GM21619 (cell line): ENCODE measurements around the gene ALMS1.
"Not testable (repeated sequence)": the region's sequence is repeated elsewhere in the genome, so short reads cannot be mapped to it uniquely, and the experiment has no call there.

Experiments
- ATAC-seq: cut with Tn5 transposase; IDR thresholded peaks from one replicate; pipeline ENCODE4 v1.9.1; 2021; ENCODE audit not compliant: unreplicated experiment

Gene ALMS1

DNA sequence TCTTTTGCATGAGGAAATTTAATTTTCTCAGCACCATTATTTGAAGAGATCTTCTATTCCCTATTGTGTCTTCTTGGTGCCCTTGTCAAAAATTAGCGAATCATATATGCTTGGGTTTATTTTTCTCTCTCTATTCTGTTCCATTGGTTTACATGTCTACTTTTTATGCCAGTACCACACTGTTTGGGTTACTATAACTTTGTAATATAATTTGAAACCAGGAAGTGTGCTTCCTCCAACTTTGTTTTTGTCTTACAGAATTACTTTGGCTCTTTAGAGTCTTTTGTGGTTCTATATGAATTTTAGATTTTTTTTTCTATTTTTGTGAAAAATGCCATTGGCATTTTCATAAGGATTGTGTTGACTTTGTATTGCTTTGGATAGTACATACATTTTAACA is 17.6 kb downstream of the ALMS1 start:
- no peak for ATAC-seq

DNA sequence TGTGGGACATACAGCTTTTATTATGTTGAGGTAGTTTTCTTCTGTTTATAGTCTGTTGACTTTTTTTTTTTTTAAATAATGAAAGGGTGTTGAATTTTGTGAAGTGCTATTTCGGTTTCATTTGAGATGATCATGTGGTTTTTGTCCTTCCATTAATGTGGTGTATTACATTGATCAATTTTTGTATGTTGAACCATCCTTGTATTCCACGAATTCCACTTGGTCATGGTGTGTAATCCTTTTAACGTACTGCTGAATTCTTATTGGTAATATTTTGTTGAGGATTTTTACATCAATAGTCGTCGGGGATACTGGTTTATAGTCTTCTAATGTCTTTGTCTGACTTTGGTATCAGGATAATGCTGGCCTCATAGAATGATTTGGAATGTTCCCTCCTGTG is 18.8 kb downstream of the ALMS1 start:
- ATAC-seq, result no peak

DNA sequence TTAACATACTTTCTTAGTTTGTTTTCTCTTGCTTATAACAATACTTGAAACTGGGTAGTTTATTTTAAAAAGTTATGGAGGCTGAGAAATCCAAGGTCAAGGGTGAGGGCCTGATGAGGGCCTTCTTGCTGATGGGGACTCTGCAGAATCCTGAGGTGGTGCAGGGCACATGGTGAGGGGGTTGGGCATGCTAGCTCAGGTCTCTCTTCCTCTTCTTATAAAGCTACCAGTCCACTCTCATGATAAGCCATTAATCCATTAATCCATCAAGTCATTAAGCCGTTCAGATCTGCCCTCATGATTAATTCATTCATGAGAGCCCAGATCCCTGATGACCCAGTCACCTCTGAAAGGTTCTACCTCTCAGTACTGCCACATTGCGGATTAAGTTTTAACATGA is 21.4 kb downstream of the ALMS1 start:
- no peak for ATAC-seq

DNA sequence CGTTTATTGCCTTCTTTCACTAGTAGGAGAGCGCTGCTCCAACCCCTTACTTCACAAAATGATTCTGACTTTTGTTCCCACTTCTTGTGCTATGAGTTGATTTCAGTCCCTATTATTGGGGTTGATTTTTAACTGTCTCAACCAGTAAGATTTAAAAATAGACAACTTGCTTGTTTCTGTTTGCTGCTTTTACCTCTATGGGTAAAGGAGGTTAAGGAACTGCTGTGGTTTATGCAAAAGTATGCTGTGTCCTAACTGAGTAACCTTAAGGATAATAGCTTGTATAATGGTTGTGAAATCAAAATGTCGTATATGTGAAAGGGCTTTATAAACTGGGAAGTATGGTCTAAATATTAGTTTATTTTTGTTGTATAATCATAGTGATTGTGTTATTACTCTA is 22.6 kb downstream of the ALMS1 start:
- ATAC-seq, result peak; percentile 85

DNA sequence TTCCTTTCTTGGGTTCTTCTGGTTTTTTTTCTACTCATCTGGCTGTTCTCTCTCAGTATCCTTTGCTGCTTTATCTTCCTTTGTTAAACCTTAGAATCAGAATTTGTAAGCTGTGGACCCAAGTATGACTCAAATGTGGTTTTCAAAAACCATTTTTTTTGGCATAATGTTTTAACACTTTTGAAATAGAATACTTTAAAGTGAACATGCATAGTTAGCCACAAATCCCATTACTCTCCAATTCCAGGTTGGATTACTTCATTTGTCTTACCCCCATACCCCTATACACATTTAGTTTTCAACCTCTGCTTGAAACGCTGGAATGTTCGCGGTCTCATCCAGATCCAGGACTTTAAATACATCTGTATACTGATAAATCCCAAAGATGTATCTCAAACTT is 29.1 kb downstream of the ALMS1 start:
- no peak for ATAC-seq

DNA sequence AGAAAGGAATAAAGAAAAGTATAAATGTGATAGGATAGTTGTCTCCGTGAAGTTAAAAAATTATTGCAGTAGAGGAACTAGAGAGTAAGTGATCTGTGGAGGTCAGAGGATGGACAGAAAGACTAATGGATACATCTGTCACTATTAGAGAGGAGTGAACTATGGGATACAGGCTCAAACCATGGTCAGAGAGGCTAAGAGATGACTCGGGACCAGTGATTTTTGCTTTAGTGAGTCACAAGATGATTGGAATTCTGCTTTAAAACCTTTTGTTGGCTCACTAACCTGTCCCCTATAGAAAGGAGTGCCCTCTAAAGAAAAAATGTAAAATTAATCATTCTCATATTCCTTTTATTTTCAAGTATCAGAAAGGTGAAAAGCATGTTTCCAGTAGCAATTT is 30.3 kb downstream of the ALMS1 start:
- no peak for ATAC-seq

DNA sequence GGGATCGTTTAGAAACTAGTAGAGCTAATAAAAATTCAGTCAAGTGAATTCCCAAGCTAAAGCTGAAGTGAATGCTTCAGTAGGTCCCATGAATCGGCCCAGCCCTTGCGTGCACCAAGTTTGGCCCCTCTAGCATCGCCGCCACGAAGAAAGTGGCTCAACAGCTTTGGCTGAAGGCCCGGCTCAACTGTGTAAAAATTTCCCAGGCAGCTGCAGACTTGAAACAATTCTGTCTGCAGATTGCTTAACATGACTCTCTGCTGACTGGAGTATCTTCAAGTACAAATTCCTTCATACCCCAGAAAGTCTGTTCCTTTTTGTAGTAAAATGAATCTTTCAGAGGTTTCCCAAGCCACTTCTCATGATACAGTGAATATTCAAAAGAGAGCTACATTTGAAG is 32.7 kb downstream of the ALMS1 start:
- ATAC-seq, result no peak

DNA sequence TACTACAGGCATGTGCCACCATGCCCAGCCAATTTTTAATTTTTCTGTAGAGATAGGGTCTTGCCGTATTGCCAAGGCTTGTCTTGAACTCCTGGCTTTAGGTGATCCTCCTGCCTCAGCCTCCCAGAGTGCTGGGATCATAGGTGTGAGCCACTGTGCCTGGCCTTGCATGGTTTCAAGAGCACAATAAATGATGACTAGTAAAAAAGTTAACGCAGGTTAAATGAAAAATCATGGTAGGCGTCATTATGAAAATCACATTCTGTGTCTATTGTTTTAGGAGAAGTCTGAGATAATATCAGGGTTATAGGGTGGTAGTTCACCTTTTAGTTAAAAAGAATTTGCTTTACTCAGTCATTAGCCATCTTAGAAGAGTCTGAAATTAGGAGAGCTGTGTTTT is 38.3 kb downstream of the ALMS1 start:
- ATAC-seq, result no peak

DNA sequence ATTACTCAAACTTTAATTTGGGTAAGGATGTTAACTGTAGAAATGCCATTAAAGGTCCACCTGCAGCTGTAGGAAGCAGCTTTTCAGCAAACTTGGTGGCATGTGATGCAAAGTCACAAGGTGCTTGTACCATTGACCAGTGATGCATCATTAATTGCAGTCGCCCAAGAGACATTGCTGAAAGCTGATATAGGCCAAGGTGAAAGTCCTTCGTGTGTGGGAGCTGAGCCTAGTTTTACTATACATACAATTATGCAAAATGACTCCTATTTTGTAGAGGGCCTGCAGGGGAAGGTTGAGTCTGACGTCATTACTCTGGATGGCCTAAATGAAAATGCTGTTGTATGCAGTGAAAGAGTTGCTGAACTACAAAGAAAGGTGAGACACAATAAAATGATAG is 40.5 kb downstream of the ALMS1 start:
- no peak for ATAC-seq

DNA sequence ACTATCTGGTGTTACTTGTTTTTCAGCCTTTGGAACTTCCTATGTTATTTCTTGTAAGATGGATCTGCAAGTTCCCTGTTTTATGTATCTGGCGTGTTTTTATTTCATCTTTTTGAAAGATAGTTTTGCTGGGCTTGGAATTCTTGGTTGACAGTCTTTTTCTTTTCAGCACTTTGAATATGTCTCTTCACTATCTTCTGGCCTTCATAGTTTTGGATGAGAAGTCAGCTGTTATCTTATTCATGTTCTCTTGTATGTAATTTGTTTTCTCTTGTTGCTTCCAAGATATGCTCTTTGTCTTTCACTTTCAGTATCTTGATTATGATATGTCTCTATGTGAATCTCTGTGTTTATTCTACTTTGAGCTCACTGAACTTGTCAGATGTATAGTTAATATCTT is 50.4 kb downstream of the ALMS1 start:
- ATAC-seq, result no peak

DNA sequence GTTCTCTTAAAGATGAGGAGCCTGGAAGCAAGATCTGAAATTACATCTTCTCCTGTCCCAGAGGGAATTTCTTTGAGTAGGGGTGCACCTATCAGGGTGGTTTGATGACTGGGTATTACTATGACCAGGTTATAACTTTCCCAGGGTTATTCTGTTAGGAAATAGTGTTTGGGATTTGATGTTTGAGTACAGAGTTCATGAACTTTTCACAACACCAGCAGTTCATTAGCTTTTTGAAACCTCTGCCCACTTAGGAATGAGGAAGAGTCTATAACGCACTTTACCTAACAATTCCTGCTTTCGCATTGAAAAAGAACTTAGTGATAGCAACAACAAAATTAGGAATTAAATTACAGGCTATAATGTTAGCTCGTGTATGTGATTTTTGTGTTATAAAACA is 58.6 kb downstream of the ALMS1 start:
- no peak for ATAC-seq

DNA sequence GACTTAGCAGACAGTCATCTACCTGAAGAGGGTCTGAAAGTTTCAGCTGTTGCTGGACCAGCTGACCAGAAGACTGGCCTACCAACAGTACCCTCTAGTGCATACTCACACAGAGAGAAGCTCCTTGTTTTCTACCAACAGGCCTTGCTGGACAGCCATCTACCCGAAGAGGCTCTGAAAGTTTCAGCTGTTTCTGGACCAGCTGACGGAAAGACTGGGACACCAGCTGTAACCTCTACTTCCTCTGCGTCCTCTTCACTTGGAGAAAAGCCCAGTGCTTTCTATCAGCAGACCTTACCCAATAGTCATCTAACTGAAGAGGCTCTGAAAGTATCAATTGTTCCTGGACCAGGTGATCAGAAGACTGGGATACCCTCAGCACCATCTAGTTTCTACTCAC is 63.2 kb downstream of the ALMS1 start:
- no peak for ATAC-seq

DNA sequence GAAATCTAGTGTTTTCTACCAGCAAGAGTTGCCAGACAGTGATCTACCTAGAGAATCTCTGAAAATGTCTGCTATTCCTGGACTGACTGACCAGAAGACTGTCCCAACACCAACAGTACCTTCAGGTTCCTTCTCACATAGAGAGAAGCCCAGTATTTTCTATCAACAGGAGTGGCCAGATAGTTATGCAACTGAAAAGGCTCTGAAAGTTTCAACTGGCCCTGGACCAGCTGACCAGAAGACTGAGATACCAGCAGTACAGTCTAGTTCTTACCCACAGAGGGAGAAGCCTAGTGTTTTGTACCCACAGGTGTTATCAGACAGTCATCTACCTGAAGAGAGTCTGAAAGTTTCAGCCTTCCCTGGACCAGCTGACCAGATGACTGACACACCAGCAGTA is 63.8 kb downstream of the ALMS1 start:
- ATAC-seq, result no peak

DNA sequence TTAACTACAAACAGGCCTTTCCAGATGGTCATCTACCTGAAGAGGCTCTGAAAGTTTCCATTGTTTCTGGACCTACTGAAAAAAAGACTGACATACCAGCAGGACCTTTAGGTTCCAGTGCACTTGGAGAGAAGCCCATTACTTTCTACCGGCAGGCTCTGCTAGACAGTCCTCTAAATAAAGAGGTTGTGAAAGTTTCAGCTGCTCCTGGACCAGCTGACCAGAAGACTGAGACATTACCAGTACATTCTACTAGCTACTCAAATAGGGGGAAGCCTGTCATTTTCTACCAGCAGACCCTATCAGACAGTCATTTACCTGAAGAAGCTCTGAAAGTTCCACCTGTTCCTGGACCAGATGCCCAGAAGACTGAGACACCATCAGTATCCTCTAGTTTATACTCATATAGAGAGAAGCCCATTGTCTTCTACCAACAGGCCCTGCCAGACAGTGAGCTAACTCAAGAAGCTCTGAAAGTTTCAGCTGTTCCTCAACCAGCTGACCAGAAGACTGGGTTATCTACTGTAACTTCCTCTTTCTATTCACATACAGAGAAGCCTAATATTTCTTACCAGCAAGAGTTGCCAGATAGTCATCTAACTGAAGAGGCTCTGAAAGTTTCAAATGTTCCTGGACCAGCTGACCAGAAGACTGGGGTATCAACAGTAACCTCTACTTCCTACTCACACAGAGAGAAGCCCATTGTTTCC is 65.8 kb downstream of the ALMS1 start:
- peak; percentile 96 for ATAC-seq

DNA sequence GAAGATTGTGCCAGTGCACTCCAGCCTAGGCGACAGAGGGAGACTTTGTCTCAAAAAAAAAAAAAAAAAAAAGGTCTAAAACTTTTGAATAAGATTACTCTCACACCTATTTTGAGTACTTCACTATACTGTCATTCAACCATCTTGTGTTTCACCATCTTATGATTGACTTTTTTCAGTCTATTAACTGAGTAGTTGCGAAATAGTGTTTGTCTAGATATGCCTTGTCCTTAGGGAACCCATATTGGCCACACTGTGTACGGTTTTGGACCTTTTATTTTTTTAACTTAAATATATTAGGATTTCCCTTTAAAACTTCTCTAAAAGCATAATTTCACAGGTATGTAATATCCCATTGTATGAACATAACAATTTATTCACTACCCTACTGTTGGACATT is 72.3 kb downstream of the ALMS1 start:
- ATAC-seq, result no peak

DNA sequence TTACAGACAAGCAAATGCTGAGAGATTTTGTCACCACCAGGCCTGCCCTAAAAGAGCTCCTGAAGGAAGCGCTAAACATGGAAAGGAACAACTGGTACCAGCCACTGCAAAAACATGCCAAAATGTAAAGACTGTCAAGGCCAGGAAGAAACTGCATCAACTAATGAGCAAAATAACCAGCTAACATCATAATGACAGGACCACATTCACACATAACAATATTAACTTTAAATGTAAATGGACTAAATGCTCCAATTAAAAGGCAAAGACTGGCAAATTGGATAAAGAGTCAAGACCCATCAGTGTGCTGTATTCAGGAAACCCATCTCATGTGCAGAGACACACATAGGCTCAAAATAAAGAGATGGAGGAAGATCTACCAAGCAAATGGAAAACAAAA is 76.8 kb downstream of the ALMS1 start:
- not testable (repeated sequence) for ATAC-seq

DNA sequence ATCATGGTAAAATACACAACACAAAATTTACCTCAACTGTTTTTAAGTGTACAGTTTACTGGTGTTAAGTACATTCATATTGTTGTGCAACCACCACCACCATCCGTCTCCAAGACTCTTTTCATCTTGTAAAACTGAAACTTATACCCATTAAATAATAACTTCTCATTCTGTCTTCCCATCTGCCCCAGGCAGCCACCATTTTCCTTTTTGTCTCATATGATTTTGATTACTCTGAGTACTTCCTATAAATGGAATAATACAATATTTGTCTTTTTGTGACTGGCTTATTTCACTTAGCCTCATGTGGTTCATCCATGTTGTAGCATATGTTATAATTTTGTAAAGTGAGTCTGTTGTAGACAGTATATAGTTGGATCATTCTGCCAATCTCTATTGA is 82.7 kb downstream of the ALMS1 start:
- no peak for ATAC-seq

DNA sequence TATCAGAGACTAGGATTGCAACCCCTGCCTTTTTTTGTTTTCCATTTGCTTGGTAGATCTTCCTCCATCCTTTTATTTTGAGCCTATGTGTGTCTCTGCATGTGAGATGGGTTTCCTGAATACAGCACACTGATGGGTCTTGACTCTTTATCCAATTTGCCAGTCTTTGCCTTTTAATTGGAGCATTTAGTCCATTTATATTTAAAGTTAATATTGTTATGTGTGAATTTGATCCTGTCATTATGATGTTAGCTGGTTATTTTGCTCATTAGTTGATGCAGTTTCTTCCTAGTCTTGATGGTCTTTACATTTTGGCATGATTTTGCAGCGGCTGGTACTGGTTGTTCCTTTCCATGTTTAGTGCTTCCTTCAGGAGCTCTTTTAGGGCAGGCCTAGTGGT is 98.2 kb downstream of the ALMS1 start:
- ATAC-seq, result not testable (repeated sequence)

DNA sequence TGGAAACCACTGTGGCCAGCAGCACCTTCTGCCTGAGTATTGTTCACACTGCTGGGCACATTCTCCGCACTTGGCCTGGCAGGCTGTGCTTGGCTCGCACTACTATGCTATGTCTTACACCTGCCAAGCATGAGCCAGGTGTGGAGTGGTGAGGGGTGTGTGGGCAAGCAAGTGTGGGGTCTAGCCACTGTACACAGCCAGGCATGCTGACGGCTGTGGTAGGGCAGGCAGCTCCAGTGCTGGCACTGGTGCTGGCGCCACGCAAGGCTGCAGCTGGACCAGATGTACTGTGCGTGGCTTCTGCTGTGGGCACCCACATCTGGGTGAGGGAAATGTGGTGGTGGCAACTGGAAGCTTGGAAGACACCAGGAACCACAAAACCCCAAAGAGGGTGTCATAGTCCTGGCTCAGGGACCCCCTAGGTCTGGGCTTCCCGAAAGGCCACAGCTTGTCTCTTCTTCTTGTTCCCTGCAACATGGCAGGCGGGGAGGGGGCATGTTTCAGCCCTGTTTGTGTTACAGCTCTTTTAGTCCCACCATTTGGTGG is 101.5 kb downstream of the ALMS1 start:
- no peak for ATAC-seq

DNA sequence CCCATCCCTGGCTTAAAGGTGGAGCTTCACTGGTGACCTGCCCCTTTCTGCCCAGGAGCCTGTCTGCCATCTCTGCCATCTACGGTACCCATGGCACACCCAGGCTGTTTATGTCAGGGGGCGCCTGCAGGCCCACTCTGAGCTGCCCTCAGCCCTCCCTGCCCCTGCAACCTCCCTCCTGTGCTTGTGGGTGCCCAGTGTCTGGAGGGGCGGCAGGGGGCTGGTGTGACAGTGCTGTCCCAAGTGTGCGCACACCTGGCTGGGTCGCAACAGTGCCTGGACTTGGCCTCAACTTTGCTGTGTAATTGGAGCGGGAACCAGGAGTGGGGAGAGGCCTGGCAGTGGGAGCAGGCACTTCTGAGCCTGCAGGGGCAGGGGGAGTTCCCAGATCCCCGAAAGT is 102.4 kb downstream of the ALMS1 start:
- ATAC-seq, result no peak

DNA sequence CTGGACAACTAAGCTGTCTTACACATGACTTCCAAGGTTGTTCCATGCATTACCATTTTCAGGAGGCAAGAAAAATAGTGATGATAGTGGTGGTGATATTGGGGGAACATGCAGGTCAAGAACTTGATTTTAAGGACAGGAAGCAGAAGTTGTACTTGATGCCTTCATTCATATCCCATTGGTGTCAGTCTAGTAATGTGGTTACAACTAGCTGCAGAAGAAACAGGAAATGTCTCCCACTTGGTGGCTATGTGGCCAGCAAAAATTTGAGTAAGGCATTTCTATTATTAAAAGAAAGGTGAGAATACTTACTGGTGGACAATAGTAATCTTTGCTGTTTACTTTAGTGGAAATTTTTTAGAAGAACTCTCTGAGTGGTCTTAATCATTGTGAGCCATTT is 103.4 kb downstream of the ALMS1 start:
- no peak for ATAC-seq

DNA sequence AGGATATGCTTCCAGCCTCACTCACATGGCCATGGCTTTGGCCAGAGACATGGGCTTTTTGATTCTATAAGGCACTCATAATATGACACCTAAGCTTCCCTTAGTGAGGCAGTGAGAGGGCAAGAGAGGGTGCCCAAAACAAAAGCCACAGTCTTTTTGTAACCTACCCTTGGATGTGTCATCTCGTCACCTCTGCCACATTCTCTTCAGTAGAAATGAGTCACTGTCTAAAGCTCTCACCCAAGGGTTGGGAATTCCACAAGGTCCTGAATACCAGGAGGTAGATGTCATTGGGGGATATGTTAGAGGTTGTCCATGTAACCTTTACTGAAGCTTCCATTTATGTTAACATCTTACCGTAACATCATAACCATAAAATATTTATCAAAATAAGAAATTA is 108.4 kb downstream of the ALMS1 start:
- no peak for ATAC-seq

DNA sequence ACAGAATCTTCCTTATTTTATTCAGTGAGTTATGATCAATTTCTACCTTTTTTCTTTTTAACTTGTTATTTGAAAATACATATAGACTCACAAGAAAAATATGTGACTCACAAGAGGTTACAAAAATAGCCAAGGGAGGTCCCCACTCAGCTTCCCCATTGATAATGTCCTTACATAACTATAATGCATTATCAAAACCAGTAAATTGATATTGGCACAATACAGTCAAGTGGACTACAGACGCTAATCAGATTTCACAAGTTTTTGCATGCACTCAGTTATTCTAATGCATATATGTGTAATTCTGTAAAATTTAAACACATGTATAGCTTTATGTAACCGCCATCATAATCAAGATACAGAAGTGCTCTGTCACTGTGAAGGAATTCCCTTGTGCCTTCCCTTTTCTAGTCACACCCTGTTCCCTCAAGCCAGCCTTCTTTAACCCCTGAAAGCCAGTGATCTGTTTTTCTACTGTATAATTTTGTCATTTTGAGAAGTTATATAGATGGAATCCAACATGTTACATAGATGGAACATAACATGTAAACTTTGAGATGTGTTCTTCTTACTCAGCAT is 118.4 kb downstream of the ALMS1 start:
- no peak for ATAC-seq
